Transverse colon (tissue), 4 donors: ENCODE measurements around the gene XPNPEP3.
"Not testable (repeated sequence)": the region's sequence is repeated elsewhere in the genome, so short reads cannot be mapped to it uniquely, and the experiment has no call there.

Experiments
- EP300 ChIP-seq: sonication (generic); formaldehyde crosslinking; IDR thresholded peaks from one replicate; pipeline ENCODE4 v1.6.1; 2017; ENCODE audit warnings: antibody characterized with exemption, low read depth
- POLR2A ChIP-seq: fragments of 450-650 bp; IDR thresholded peaks from one replicate; pipeline ENCODE4 v1.6.1; 2016; ENCODE audit warnings: antibody characterized with exemption, mild to moderate bottlenecking, moderate library complexity
- POLR2AphosphoS5 ChIP-seq, 3 donors: sonication (generic); formaldehyde crosslinking; IDR thresholded peaks; one replicate each; pipeline ENCODE4 v1.6.1; 2016; ENCODE audit warnings: antibody characterized with exemption in 3 of 3
- TF ChIP-seq, protein P1 (sequence below), 5 experiments: fragments of 200-600 bp in 3 of 5; fragments of 450-650 bp in 2 of 5; sonication (generic) in 3 of 5; IDR thresholded peaks; 1 replicate in 2 of 5; 2 replicates in 3 of 5; pipeline ENCODE4 v1.5.1; 2016 to 2017; ENCODE audit warnings: antibody characterized with exemption in 5 of 5, inconsistent platforms in 3 of 5, mild to moderate bottlenecking in 2 of 5, moderate library complexity in 1 of 5

DNA sequence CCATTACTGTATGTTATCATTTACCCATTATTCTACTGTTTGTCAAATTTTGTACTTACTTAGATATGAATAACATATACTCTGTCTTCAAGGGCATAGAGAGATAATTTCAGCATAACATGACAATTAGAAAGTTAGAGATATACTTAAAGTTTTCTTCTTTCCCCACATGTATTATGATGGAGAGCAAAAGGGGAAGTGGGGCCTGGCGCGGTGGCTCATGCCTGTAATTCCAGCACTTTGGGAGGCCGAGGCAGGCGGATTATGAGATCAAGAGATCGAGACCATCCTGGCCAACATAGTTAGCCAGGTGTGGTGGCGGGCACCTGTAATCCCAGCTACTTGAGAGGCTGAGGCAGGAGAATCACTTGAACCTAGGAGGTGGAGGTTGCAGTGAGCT, 56.0 kb downstream of the XPNPEP3 start:
- TF ChIP-seq, protein P1, sequence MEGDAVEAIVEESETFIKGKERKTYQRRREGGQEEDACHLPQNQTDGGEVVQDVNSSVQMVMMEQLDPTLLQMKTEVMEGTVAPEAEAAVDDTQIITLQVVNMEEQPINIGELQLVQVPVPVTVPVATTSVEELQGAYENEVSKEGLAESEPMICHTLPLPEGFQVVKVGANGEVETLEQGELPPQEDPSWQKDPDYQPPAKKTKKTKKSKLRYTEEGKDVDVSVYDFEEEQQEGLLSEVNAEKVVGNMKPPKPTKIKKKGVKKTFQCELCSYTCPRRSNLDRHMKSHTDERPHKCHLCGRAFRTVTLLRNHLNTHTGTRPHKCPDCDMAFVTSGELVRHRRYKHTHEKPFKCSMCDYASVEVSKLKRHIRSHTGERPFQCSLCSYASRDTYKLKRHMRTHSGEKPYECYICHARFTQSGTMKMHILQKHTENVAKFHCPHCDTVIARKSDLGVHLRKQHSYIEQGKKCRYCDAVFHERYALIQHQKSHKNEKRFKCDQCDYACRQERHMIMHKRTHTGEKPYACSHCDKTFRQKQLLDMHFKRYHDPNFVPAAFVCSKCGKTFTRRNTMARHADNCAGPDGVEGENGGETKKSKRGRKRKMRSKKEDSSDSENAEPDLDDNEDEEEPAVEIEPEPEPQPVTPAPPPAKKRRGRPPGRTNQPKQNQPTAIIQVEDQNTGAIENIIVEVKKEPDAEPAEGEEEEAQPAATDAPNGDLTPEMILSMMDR (IDR thresholded peaks at IDR 0.05): not testable (repeated sequence)
- not testable (repeated sequence) for TF ChIP-seq POLR2A; POLR2AphosphoS5 (IDR thresholded peaks at IDR 0.05); EP300
